WI38 (cell line): ENCODE results near the gene CFAP92.

ENCODE experiments used
- H3K4me3 ChIP-seq: 2 replicates; pipeline ENCODE4 v1.5.1; 2011; ENCODE audit warnings: low read depth, mild to moderate bottlenecking, control low read depth, low read length
- CTCF ChIP-seq: IDR thresholded peaks from 2 replicates; pipeline ENCODE4 v1.5.1; 2012; ENCODE audit warnings: low read depth, mild to moderate bottlenecking, control low read depth, low read length

Gene CFAP92

GRCh38 chr3:129031476-129032215, 37.8 kb upstream of the CFAP92 start:
- TF ChIP-seq CTCF = no peak
- H3K4me3 ChIP-seq = no peak overlapping the region

- TF ChIP-seq CTCF = no peak
- no peak overlapping the region for H3K4me3 ChIP-seq
These were observed 36.7 kb upstream of the CFAP92 start for GRCh38 chr3:129030611-129031010.

GRCh38 chr3:129028866-129029265, 35.0 kb upstream of the CFAP92 start:
- no peak for TF ChIP-seq CTCF
- no peak overlapping the region for H3K4me3 ChIP-seq

- H3K4me3 ChIP-seq = no peak overlapping the region
- no peak for TF ChIP-seq CTCF
These were observed 33.6 kb upstream of the CFAP92 start for GRCh38 chr3:129027544-129027880.

- no peak overlapping the region for H3K4me3 ChIP-seq
These were observed 33.1 kb upstream of the CFAP92 start for GRCh38 chr3:129026728-129027543.

GRCh38 chr3:129025691-129026435, 32.0 kb upstream of the CFAP92 start:
- H3K4me3 ChIP-seq = no peak overlapping the region
- no peak for TF ChIP-seq CTCF

More at GRCh38 chr3:129026728-129027543, 33.1 kb upstream of the CFAP92 start:
- TF ChIP-seq CTCF = no peak
